Measurements from ENCODE around the gene CADM2. TPM values are rescaled to one million over a fixed set of nuclear protein-coding genes. Genes with fewer than 3 reads are reported as not detected.

The CADM2 gene
- total RNA-seq, 1 experiment from 2014 or later: not detected

GRCh38 chr3:84974347-84974746 lies 15.6 kb downstream of the CADM2 start:
- H3K4me3 ChIP-seq: no peak overlapping the region
- no peak for DNase-seq
- no peaks in the 10 kb centered on the region for H3K9me3 ChIP-seq

GRCh38 chr3:84977021-84977420 lies 18.2 kb downstream of the CADM2 start:
- DNase-seq: no peak
- no peak overlapping the region for H3K4me3 ChIP-seq
- H3K36me3 ChIP-seq: no peaks in the 10 kb centered on the region
- H3K9me3 ChIP-seq: no peaks in the 10 kb centered on the region
- H3K27me3 ChIP-seq: no peaks in the 10 kb centered on the region

More at GRCh38 chr3:84974347-84974746, 15.6 kb downstream of the CADM2 start:
- no peaks in the 10 kb centered on the region for H3K27me3 ChIP-seq
- no peaks in the 10 kb centered on the region for H3K36me3 ChIP-seq

GRCh38 chr3:84978843-84979242 lies 20.1 kb downstream of the CADM2 start:
- Histone ChIP-seq H3K27me3 (no peaks in the 10 kb centered on the region), H3K9me3 (no peaks in the 10 kb centered on the region), H3K36me3 (no peaks in the 10 kb centered on the region), H3K4me3 (no peak overlapping the region)
- DNase-seq: no peak

- no peak for DNase-seq
- no peaks in the 10 kb centered on the region for H3K27me3 ChIP-seq
- no peaks in the 10 kb centered on the region for H3K9me3 ChIP-seq
- no peak overlapping the region for H3K4me3 ChIP-seq
- no peaks in the 10 kb centered on the region for H3K36me3 ChIP-seq
Observed at GRCh38 chr3:84980011-84980410, 21.2 kb downstream of the CADM2 start.

GRCh38 chr3:84980456-84980855 lies 21.7 kb downstream of the CADM2 start:
- Histone ChIP-seq H3K4me3 (no peak overlapping the region), H3K36me3 (no peaks in the 10 kb centered on the region), H3K27me3 (no peaks in the 10 kb centered on the region), H3K9me3 (no peaks in the 10 kb centered on the region)
- DNase-seq: no peak

GRCh38 chr3:84983490-84983889 lies 24.7 kb downstream of the CADM2 start:
- DNase-seq: no peak
- no peaks in the 10 kb centered on the region for H3K27me3 ChIP-seq
- no peaks in the 10 kb centered on the region for H3K9me3 ChIP-seq
- H3K4me3 ChIP-seq: no peak overlapping the region
- H3K36me3 ChIP-seq: no peaks in the 10 kb centered on the region

- DNase-seq: no peak
- H3K36me3 ChIP-seq: no peaks in the 10 kb centered on the region
- H3K4me3 ChIP-seq: no peak overlapping the region
- H3K27me3 ChIP-seq: no peaks in the 10 kb centered on the region
- no peaks in the 10 kb centered on the region for H3K9me3 ChIP-seq
Observed at GRCh38 chr3:84984429-84984828, 25.6 kb downstream of the CADM2 start.

- Histone ChIP-seq H3K27me3 (no peaks in the 10 kb centered on the region), H3K9me3 (no peaks in the 10 kb centered on the region)
Observed at GRCh38 chr3:84985795-84986194, 27.0 kb downstream of the CADM2 start.

GRCh38 chr3:84987706-84988504 lies 29.1 kb downstream of the CADM2 start:
- DNase-seq: no peak
- H3K9me3 ChIP-seq: no peaks in the 10 kb centered on the region
- no peaks in the 10 kb centered on the region for H3K27me3 ChIP-seq
- H3K36me3 ChIP-seq: no peaks in the 10 kb centered on the region
- H3K4me3 ChIP-seq: no peak overlapping the region

More at GRCh38 chr3:84985795-84986194, 27.0 kb downstream of the CADM2 start:
- Histone ChIP-seq H3K36me3 (no peaks in the 10 kb centered on the region), H3K4me3 (no peak overlapping the region)
- no peak for DNase-seq

GRCh38 chr3:84989102-84989501 lies 30.3 kb downstream of the CADM2 start:
- H3K27me3 ChIP-seq: no peaks in the 10 kb centered on the region
- no peaks in the 10 kb centered on the region for H3K36me3 ChIP-seq
- H3K9me3 ChIP-seq: no peaks in the 10 kb centered on the region
- no peak for DNase-seq
- no peak overlapping the region for H3K4me3 ChIP-seq

GRCh38 chr3:84991422-84991900 lies 32.7 kb downstream of the CADM2 start:
- DNase-seq: no peak
- no peaks in the 10 kb centered on the region for H3K36me3 ChIP-seq
- H3K9me3 ChIP-seq: no peaks in the 10 kb centered on the region
- no peak overlapping the region for H3K4me3 ChIP-seq
- no peaks in the 10 kb centered on the region for H3K27me3 ChIP-seq

GRCh38 chr3:84993956-84994355 lies 35.2 kb downstream of the CADM2 start:
- no peak for DNase-seq

GRCh38 chr3:84998545-84998944 lies 39.8 kb downstream of the CADM2 start:
- DNase-seq: no peak
- H3K36me3 ChIP-seq: no peaks in the 10 kb centered on the region
- H3K27me3 ChIP-seq: no peaks in the 10 kb centered on the region
- no peaks in the 10 kb centered on the region for H3K9me3 ChIP-seq
- H3K4me3 ChIP-seq: no peak overlapping the region

More at GRCh38 chr3:84993956-84994355, 35.2 kb downstream of the CADM2 start:
- Histone ChIP-seq H3K36me3 (no peaks in the 10 kb centered on the region), H3K9me3 (no peaks in the 10 kb centered on the region), H3K27me3 (no peaks in the 10 kb centered on the region), H3K4me3 (no peak overlapping the region)

GRCh38 chr3:85003479-85003878 lies 44.7 kb downstream of the CADM2 start:
- H3K27me3 ChIP-seq: no peaks in the 10 kb centered on the region
- DNase-seq: no peak

GRCh38 chr3:85004147-85004546 lies 45.4 kb downstream of the CADM2 start:
- no peak for DNase-seq
- Histone ChIP-seq H3K4me3 (no peak overlapping the region), H3K36me3 (no peaks in the 10 kb centered on the region), H3K27me3 (no peaks in the 10 kb centered on the region), H3K9me3 (no peaks in the 10 kb centered on the region)

More at GRCh38 chr3:85003479-85003878, 44.7 kb downstream of the CADM2 start:
- no peaks in the 10 kb centered on the region for H3K9me3 ChIP-seq
- H3K36me3 ChIP-seq: no peaks in the 10 kb centered on the region
- H3K4me3 ChIP-seq: no peak overlapping the region

GRCh38 chr3:85005946-85006345 lies 47.2 kb downstream of the CADM2 start:
- Histone ChIP-seq H3K9me3 (no peaks in the 10 kb centered on the region), H3K4me3 (no peak overlapping the region), H3K36me3 (no peaks in the 10 kb centered on the region), H3K27me3 (no peaks in the 10 kb centered on the region)
- DNase-seq: no peak

GRCh38 chr3:85007195-85008094 lies 48.7 kb downstream of the CADM2 start:
- H3K4me3 ChIP-seq: no peak overlapping the region
- no peaks in the 10 kb centered on the region for H3K36me3 ChIP-seq
- H3K9me3 ChIP-seq: no peaks in the 10 kb centered on the region
- DNase-seq: no peak
- no peaks in the 10 kb centered on the region for H3K27me3 ChIP-seq
